NT2/D1 (cell line): Measurements from ENCODE around the gene UPK3A.

Source experiments
- SUZ12 ChIP-seq: IDR thresholded peaks from 2 replicates; pipeline ENCODE4 v1.6.1; 2011; ENCODE audit not compliant: insufficient read length, insufficient read depth; ENCODE audit errors: extremely low read depth
- YY1 ChIP-seq: IDR thresholded peaks from 2 replicates; pipeline ENCODE4 v1.6.1; 2011; ENCODE audit not compliant: insufficient read length, insufficient read depth
- ZNF274 ChIP-seq: IDR thresholded peaks from 2 replicates; pipeline ENCODE4 v1.6.1; 2011; ENCODE audit warnings: mild to moderate bottlenecking, low read depth, low read length

DNA sequence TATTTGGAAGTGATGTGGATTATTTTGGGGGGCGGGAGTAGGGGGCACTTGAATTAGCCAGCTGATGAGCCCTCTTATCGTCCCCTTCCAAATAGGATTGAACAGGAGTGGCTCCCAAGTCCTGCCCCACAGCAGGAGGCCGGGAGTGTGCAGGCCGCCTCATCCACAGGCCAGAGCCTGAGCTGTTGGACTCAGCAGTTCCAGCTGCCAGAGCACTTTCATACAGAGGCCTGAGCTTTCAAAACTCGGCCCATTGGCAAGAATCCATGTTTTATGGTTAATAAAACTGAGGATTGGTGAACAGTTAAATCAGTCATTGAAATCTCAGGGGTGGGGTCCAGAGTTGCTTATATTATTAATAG, 34.6 kb downstream of the UPK3A start:
- TF ChIP-seq YY1 (no peak), SUZ12 (no peak), ZNF274 (no peak)
